Tibial artery (tissue), 4 donors: ENCODE results near the gene ERBB3.

Source experiments
- DNase-seq, 2 donors: peaks; one replicate each; pipeline ENCODE4 v3.0.0-alpha.2; 2019
- H3K27ac ChIP-seq, 2 donors: fragments of 200-600 bp; sonication (generic) in 1 of 2; 1 replicate in 1 of 2; 2 replicates in 1 of 2; pipeline ENCODE4 v1.5.1; 2018 to 2019; ENCODE audit warnings: mild to moderate bottlenecking in 1 of 2
- H3K27me3 ChIP-seq, 2 donors: fragments of 200-600 bp; sonication (generic) in 1 of 2; one replicate each; pipeline versions ENCODE4 v1.5.1 to v1.6.0; 2016 to 2019
- H3K36me3 ChIP-seq, 3 donors: fragments of 200-600 bp; sonication (generic) in 2 of 3; one replicate each; pipeline ENCODE4 v1.5.1; 2016 to 2019; ENCODE audit warnings: mild to moderate bottlenecking in 2 of 3
- H3K4me1 ChIP-seq, 4 donors: fragments of 200-600 bp; sonication (generic) in 2 of 4; 1 replicate in 3 of 4; 2 replicates in 1 of 4; pipeline ENCODE4 v1.5.1; 2016 to 2019
- H3K4me3 ChIP-seq, 2 donors: fragments of 200-600 bp; sonication (generic) in 1 of 2; 1 replicate in 1 of 2; 2 replicates in 1 of 2; pipeline ENCODE4 v1.5.1; 2018 to 2019; ENCODE audit warnings: mild to moderate bottlenecking in 2 of 2
- H3K9me3 ChIP-seq, 3 donors: fragments of 200-600 bp; sonication (generic) in 1 of 3; one replicate each; pipeline ENCODE4 v1.5.1; 2016 to 2019
- intact Hi-C: fragments of 100-400 bp; cut with DNase I; formaldehyde crosslinking; loops from one replicate; pipeline ENCODE4 v1.15.0; 2023; ENCODE audit warnings: low total_unique reads
- TF ChIP-seq, protein P1 (sequence below), 2 experiments: fragments of 200-600 bp in 1 of 2; fragments of 450-650 bp in 1 of 2; IDR thresholded peaks; one replicate each; pipeline ENCODE4 v1.5.1; 2017 to 2019; ENCODE audit warnings: antibody characterized with exemption in 2 of 2, mild to moderate bottlenecking in 1 of 2, moderate library complexity in 1 of 2

Gene ERBB3

DNA sequence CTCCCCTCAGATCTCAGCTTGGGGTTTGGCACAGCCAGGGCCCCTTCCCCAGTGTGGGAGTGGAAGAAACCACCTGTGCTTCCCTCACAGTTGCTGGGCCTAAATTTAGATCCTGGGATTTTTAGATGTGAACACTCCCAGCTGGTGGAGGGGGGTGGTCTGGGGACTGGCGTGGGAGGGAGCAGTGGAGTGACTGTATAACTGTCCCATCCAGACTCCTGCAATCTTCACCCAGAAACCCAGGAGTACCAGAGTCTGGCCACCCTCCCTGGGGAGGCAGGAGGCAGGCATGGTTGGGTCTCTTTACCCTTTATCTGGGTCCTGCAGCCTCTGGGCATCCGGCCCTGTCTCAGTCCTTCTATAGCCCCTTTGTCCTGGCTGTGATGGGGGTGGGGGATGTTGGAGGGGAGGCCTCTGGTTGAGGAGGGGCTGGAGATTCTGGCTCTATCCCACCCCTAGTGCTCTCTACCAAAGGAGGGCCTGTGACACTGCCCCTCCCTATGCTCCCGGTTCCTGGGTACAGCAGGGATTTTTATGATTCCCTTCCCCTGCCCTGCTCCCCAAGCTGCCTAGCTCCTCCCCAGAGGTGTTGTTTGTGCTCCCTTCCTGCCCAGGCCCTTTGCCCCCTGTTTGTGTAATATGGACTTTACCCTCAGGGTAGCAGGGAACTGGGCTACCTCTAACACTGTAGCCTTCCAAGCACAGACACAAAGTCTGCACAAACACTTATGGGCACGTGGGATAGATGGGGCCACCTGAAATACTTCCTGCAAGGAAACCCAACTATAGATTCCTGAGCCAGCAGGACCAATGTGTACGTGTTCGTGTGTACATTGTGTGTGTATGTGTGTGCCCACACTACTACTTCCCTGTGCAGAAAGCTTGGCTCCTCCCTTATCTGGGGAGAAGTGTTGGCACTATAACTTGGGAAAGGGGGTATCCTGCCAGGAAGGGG is 1.7 kb downstream of the ERBB3 start:
- TF ChIP-seq, protein P1, sequence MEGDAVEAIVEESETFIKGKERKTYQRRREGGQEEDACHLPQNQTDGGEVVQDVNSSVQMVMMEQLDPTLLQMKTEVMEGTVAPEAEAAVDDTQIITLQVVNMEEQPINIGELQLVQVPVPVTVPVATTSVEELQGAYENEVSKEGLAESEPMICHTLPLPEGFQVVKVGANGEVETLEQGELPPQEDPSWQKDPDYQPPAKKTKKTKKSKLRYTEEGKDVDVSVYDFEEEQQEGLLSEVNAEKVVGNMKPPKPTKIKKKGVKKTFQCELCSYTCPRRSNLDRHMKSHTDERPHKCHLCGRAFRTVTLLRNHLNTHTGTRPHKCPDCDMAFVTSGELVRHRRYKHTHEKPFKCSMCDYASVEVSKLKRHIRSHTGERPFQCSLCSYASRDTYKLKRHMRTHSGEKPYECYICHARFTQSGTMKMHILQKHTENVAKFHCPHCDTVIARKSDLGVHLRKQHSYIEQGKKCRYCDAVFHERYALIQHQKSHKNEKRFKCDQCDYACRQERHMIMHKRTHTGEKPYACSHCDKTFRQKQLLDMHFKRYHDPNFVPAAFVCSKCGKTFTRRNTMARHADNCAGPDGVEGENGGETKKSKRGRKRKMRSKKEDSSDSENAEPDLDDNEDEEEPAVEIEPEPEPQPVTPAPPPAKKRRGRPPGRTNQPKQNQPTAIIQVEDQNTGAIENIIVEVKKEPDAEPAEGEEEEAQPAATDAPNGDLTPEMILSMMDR (IDR thresholded peaks at IDR 0.05), result no peak
- DNase-seq, result no peak
- H3K4me1 ChIP-seq, result peaks cover 0 to 22% (median 9%) of the 10 kb centered on the region in 4 donors
- H3K27me3 ChIP-seq, result peaks cover 0 to 6% of the 10 kb centered on the region in 2 donors
- no peak overlapping the region for H3K27ac ChIP-seq
- no peaks in the 10 kb centered on the region for H3K36me3 ChIP-seq
- H3K9me3 ChIP-seq, result no peaks in the 10 kb centered on the region
- intact Hi-C loops, result no loop called here
- H3K4me3 ChIP-seq, result no peak overlapping the region

DNA sequence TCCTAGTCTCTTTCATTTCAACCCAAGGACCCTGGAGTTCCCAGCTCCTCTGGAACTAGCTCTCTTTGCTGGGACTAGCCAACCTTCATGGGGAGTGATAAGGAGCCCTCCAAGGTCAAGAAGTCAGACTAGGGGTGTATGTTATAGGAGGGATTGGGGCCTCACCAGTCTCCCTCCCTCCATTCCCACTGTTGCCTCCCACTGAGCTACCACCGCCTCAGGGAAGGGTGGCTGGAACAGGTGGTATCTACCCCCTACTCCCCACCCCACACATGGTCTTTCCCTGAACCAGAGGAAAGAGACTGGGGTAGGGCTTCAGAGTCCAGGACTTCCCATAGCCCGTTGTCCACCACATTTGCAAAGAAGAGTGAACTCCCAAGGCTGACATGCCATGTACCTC is 2.4 kb downstream of the ERBB3 start:
- intact Hi-C loops, result no loop called here
- Histone ChIP-seq H3K9me3 (no peaks in the 10 kb centered on the region), H3K4me3 (no peak overlapping the region), H3K27ac (no peak overlapping the region), H3K27me3 (peaks cover 0 to 6% of the 10 kb centered on the region in 2 donors), H3K36me3 (no peaks in the 10 kb centered on the region), H3K4me1 (peaks cover 0 to 24% (median 9%) of the 10 kb centered on the region in 4 donors)
- TF ChIP-seq, protein P1 (IDR thresholded peaks at IDR 0.05), result no peak
- no peak for DNase-seq

- intact Hi-C loops, result no loop called here
- Histone ChIP-seq H3K4me1 (peaks cover 0 to 24% (median 9%) of the 10 kb centered on the region in 4 donors), H3K27ac (no peak overlapping the region), H3K27me3 (peaks cover 0 to 6% of the 10 kb centered on the region in 2 donors), H3K9me3 (no peaks in the 10 kb centered on the region), H3K36me3 (no peaks in the 10 kb centered on the region), H3K4me3 (no peak overlapping the region)
- no peak for DNase-seq
- TF ChIP-seq, protein P1 (IDR thresholded peaks at IDR 0.05), result no peak
Measured at GRCh38 chr12:56082967-56083366, 3.0 kb downstream of the ERBB3 start.

DNA sequence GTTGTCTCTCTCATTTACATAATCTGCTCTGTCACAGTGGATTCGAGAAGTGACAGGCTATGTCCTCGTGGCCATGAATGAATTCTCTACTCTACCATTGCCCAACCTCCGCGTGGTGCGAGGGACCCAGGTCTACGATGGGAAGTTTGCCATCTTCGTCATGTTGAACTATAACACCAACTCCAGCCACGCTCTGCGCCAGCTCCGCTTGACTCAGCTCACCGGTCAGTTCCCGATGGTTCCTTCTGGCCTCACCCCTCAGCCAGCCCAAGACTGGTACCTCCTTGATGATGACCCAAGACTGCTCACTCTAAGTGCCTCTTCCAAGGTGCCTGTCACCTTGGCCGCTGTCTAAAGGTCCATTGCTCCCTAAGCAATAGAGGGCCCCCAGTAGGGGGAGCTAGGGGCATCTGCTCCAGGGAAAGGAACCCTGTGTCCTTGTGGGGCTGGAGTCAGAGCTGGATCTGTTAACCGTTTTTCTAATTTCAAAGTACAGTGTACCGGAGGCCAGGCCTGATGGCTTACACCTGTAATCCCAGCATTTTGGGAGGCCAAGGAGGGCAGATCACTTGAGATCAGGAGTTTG is 5.1 kb downstream of the ERBB3 start:
- TF ChIP-seq, protein P1 (IDR thresholded peaks at IDR 0.05), result no peak
- H3K36me3 ChIP-seq, result peaks cover 0 to 7% (median 0%) of the 10 kb centered on the region in 3 donors
- peaks cover 0 to 9% (median 6%) of the 10 kb centered on the region in 4 donors for H3K4me1 ChIP-seq
- no peak overlapping the region for H3K27ac ChIP-seq
- no peak for DNase-seq
- peaks cover 0 to 6% of the 10 kb centered on the region in 2 donors for H3K27me3 ChIP-seq
- H3K9me3 ChIP-seq, result no peaks in the 10 kb centered on the region
- no peak overlapping the region for H3K4me3 ChIP-seq
- intact Hi-C loops, result no loop called here

- DNase-seq, result no peak
- H3K4me1 ChIP-seq, result peaks cover 0 to 3% (median 0%) of the 10 kb centered on the region in 4 donors
- TF ChIP-seq, protein P1 (IDR thresholded peaks at IDR 0.05), result no peak
- H3K27me3 ChIP-seq, result no peaks in the 10 kb centered on the region
- H3K9me3 ChIP-seq, result no peaks in the 10 kb centered on the region
- H3K36me3 ChIP-seq, result peaks cover 0 to 7% (median 0%) of the 10 kb centered on the region in 3 donors
- no peak overlapping the region for H3K27ac ChIP-seq
- intact Hi-C loops, result no loop called here
- H3K4me3 ChIP-seq, result no peak overlapping the region
Measured at GRCh38 chr12:56086096-56086495, 6.1 kb downstream of the ERBB3 start.
